ENCODE data around the gene ARPC5.

The ARPC5 gene

GRCh38 chr1:183655562-183656075, 20.0 kb upstream of the ARPC5 start:
- Histone ChIP-seq H4K8ac (ENCODE audit: low read depth, low read length) (no peak overlapping the region), H3K23ac (ENCODE audit: low read depth, low read length, poor library complexity) (no peak overlapping the region), H3K4me3 (ENCODE audit: low read length in 2 of 2) (no peak overlapping the region), H2BK12ac (ENCODE audit: low read length) (no peak overlapping the region), H3K4me2 (ENCODE audit: insufficient read depth, low read length, poor library complexity, severe bottlenecking) (no peak overlapping the region), H3K36me3 (replicated peaks in 1 of 2; ENCODE audit: control insufficient read depth in 2 of 2, insufficient read depth in 2 of 2, low read length in 2 of 2) (no peaks in the 10 kb centered on the region), H2BK120ac (ENCODE audit: low read depth, low read length) (no peak overlapping the region), H4K91ac (ENCODE audit: low read depth, low read length, poor library complexity) (no peak overlapping the region), H2AK5ac (ENCODE audit: low read depth, low read length) (no peak overlapping the region), H3K27me3 (ENCODE audit: control insufficient read depth in 3 of 3, insufficient read depth in 3 of 3, low read depth in 1 of 3, low read length in 3 of 3) (no peaks in the 10 kb centered on the region), H3K4me1 (ENCODE audit: control insufficient read depth in 2 of 2, insufficient read depth in 1 of 2, low read depth in 1 of 2, low read length in 2 of 2) (peaks cover 2 to 4% of the 10 kb centered on the region in 2 donors), H3K14ac (ENCODE audit: low read length) (no peak overlapping the region), H2AFZ (ENCODE audit: low read length) (peak overlapping the region; percentile 73), H2BK15ac (ENCODE audit: low read length) (no peak overlapping the region), H3K18ac (ENCODE audit: low read length) (no peak overlapping the region), H3K79me1 (ENCODE audit: low read depth, low read length) (no peaks in the 10 kb centered on the region), H3K27ac (replicated peaks; ENCODE audit: low read length) (no peak overlapping the region), H3K9me3 (replicated peaks in 1 of 2; ENCODE audit: control insufficient read depth in 2 of 2, insufficient read depth in 1 of 2, low read depth in 1 of 2, low read length in 2 of 2) (no peaks in the 10 kb centered on the region), H3K9ac (ENCODE audit: low read depth, low read length, poor library complexity) (no peak overlapping the region), H3K4ac (ENCODE audit: low read length) (no peak overlapping the region), H2BK5ac (ENCODE audit: low read length) (no peak overlapping the region)
- peak; percentile 80 for DNase-seq (ENCODE audit: low spot score)
- WGBS, 2 donors (ENCODE audit: extremely low coverage in 2 of 2, insufficient read length in 2 of 2, insufficient replicate concordance in 1 of 2) = no CpG with 5 or more reads among the region's 4 CpGs

GRCh38 chr1:183654706-183655105, 19.1 kb upstream of the ARPC5 start:
- Histone ChIP-seq H3K36me3 (replicated peaks in 1 of 2; ENCODE audit: control insufficient read depth in 2 of 2, insufficient read depth in 2 of 2, low read length in 2 of 2) (no peaks in the 10 kb centered on the region), H3K4me3 (ENCODE audit: low read length in 2 of 2) (no peak overlapping the region)

GRCh38 chr1:183653876-183654451, 18.4 kb upstream of the ARPC5 start:
- H3K4me2 ChIP-seq (ENCODE audit: insufficient read depth, low read length, poor library complexity, severe bottlenecking) = no peak overlapping the region
- H3K27me3 ChIP-seq (ENCODE audit: control insufficient read depth in 3 of 3, insufficient read depth in 3 of 3, low read depth in 1 of 3, low read length in 3 of 3) = no peaks in the 10 kb centered on the region
- no peak overlapping the region for H2BK5ac ChIP-seq (ENCODE audit: low read length)
- H2AK5ac ChIP-seq (ENCODE audit: low read depth, low read length) = no peak overlapping the region
- no peak overlapping the region for H3K23ac ChIP-seq (ENCODE audit: low read depth, low read length, poor library complexity)
- no peak overlapping the region for H4K8ac ChIP-seq (ENCODE audit: low read depth, low read length)
- no peak for DNase-seq (ENCODE audit: low spot score)
- no peaks in the 10 kb centered on the region for H3K9me3 ChIP-seq (replicated peaks in 1 of 2; ENCODE audit: control insufficient read depth in 2 of 2, insufficient read depth in 1 of 2, low read depth in 1 of 2, low read length in 2 of 2)
- no peak overlapping the region for H2BK12ac ChIP-seq (ENCODE audit: low read length)
- H2AFZ ChIP-seq (ENCODE audit: low read length) = no peak overlapping the region
- no peaks in the 10 kb centered on the region for H3K36me3 ChIP-seq (replicated peaks in 1 of 2; ENCODE audit: control insufficient read depth in 2 of 2, insufficient read depth in 2 of 2, low read length in 2 of 2)
- H3K14ac ChIP-seq (ENCODE audit: low read length) = no peak overlapping the region
- no peak overlapping the region for H3K27ac ChIP-seq (replicated peaks; ENCODE audit: low read length)
- H3K4ac ChIP-seq (ENCODE audit: low read length) = no peak overlapping the region
- H3K18ac ChIP-seq (ENCODE audit: low read length) = no peak overlapping the region
- no peak overlapping the region for H2BK120ac ChIP-seq (ENCODE audit: low read depth, low read length)
- H3K9ac ChIP-seq (ENCODE audit: low read depth, low read length, poor library complexity) = no peak overlapping the region
- peaks cover 2 to 4% of the 10 kb centered on the region in 2 donors for H3K4me1 ChIP-seq (ENCODE audit: control insufficient read depth in 2 of 2, insufficient read depth in 1 of 2, low read depth in 1 of 2, low read length in 2 of 2)
- no peak overlapping the region for H2BK15ac ChIP-seq (ENCODE audit: low read length)
- no peaks in the 10 kb centered on the region for H3K79me1 ChIP-seq (ENCODE audit: low read depth, low read length)
- no peak overlapping the region for H4K91ac ChIP-seq (ENCODE audit: low read depth, low read length, poor library complexity)
- WGBS, 2 donors (ENCODE audit: extremely low coverage in 2 of 2, insufficient read length in 2 of 2, insufficient replicate concordance in 1 of 2) = no CpG with 5 or more reads among the region's 4 CpGs
- no peak overlapping the region for H3K4me3 ChIP-seq (ENCODE audit: low read length in 2 of 2)

More at GRCh38 chr1:183654706-183655105, 19.1 kb upstream of the ARPC5 start:
- Histone ChIP-seq H2AFZ (ENCODE audit: low read length) (no peak overlapping the region), H3K23ac (ENCODE audit: low read depth, low read length, poor library complexity) (no peak overlapping the region), H4K91ac (ENCODE audit: low read depth, low read length, poor library complexity) (no peak overlapping the region), H2BK15ac (ENCODE audit: low read length) (no peak overlapping the region), H2BK5ac (ENCODE audit: low read length) (no peak overlapping the region), H2AK5ac (ENCODE audit: low read depth, low read length) (no peak overlapping the region), H2BK12ac (ENCODE audit: low read length) (no peak overlapping the region), H3K27me3 (ENCODE audit: control insufficient read depth in 3 of 3, insufficient read depth in 3 of 3, low read depth in 1 of 3, low read length in 3 of 3) (no peaks in the 10 kb centered on the region), H3K14ac (ENCODE audit: low read length) (no peak overlapping the region), H3K9ac (ENCODE audit: low read depth, low read length, poor library complexity) (no peak overlapping the region), H3K4ac (ENCODE audit: low read length) (no peak overlapping the region), H4K8ac (ENCODE audit: low read depth, low read length) (no peak overlapping the region), H3K18ac (ENCODE audit: low read length) (no peak overlapping the region), H3K79me1 (ENCODE audit: low read depth, low read length) (no peaks in the 10 kb centered on the region), H3K9me3 (replicated peaks in 1 of 2; ENCODE audit: control insufficient read depth in 2 of 2, insufficient read depth in 1 of 2, low read depth in 1 of 2, low read length in 2 of 2) (no peaks in the 10 kb centered on the region), H3K4me2 (ENCODE audit: insufficient read depth, low read length, poor library complexity, severe bottlenecking) (no peak overlapping the region), H3K27ac (replicated peaks; ENCODE audit: low read length) (no peak overlapping the region), H3K4me1 (ENCODE audit: control insufficient read depth in 2 of 2, insufficient read depth in 1 of 2, low read depth in 1 of 2, low read length in 2 of 2) (peaks cover 2 to 4% of the 10 kb centered on the region in 2 donors), H2BK120ac (ENCODE audit: low read depth, low read length) (no peak overlapping the region)
- DNase-seq (ENCODE audit: low spot score) = no peak

- Histone ChIP-seq H3K4me2 (ENCODE audit: insufficient read depth, low read length, poor library complexity, severe bottlenecking) (no peak overlapping the region), H3K27me3 (ENCODE audit: control insufficient read depth in 3 of 3, insufficient read depth in 3 of 3, low read depth in 1 of 3, low read length in 3 of 3) (no peaks in the 10 kb centered on the region), H3K9ac (ENCODE audit: low read depth, low read length, poor library complexity) (no peak overlapping the region), H3K23ac (ENCODE audit: low read depth, low read length, poor library complexity) (no peak overlapping the region), H4K91ac (ENCODE audit: low read depth, low read length, poor library complexity) (no peak overlapping the region), H3K9me3 (replicated peaks in 1 of 2; ENCODE audit: control insufficient read depth in 2 of 2, insufficient read depth in 1 of 2, low read depth in 1 of 2, low read length in 2 of 2) (no peaks in the 10 kb centered on the region), H2AK5ac (ENCODE audit: low read depth, low read length) (no peak overlapping the region), H4K8ac (ENCODE audit: low read depth, low read length) (no peak overlapping the region), H3K14ac (ENCODE audit: low read length) (no peak overlapping the region), H2BK5ac (ENCODE audit: low read length) (no peak overlapping the region), H3K4me1 (ENCODE audit: control insufficient read depth in 2 of 2, insufficient read depth in 1 of 2, low read depth in 1 of 2, low read length in 2 of 2) (peaks cover 2 to 4% of the 10 kb centered on the region in 2 donors), H2BK120ac (ENCODE audit: low read depth, low read length) (no peak overlapping the region), H2BK15ac (ENCODE audit: low read length) (no peak overlapping the region), H3K4me3 (ENCODE audit: low read length in 2 of 2) (no peak overlapping the region), H3K27ac (replicated peaks; ENCODE audit: low read length) (no peak overlapping the region), H2AFZ (ENCODE audit: low read length) (no peak overlapping the region), H3K4ac (ENCODE audit: low read length) (no peak overlapping the region), H2BK12ac (ENCODE audit: low read length) (no peak overlapping the region), H3K36me3 (replicated peaks in 1 of 2; ENCODE audit: control insufficient read depth in 2 of 2, insufficient read depth in 2 of 2, low read length in 2 of 2) (no peaks in the 10 kb centered on the region), H3K79me1 (ENCODE audit: low read depth, low read length) (no peaks in the 10 kb centered on the region), H3K18ac (ENCODE audit: low read length) (no peak overlapping the region)
- no CpG with 5 or more reads among the region's 3 CpGs for WGBS, 2 donors (ENCODE audit: extremely low coverage in 2 of 2, insufficient read length in 2 of 2, insufficient replicate concordance in 1 of 2)
- no peak for DNase-seq (ENCODE audit: low spot score)
These were observed 17.8 kb upstream of the ARPC5 start for GRCh38 chr1:183653462-183653794.
